CD4-positive, alpha-beta T cell treated with Interleukin-21 for 1 hour (primary cell): ENCODE results near the gene ZNF684.
A peak's percentile ranks its signal among the peaks of the same experiment; 100 is the strongest.

Source experiments
- DNase-seq: peaks from one replicate; pipeline ENCODE4 v3.0.0-alpha.2; 2020

ZNF684 gene

GRCh38 chr1:40575336-40575735 lies 43.9 kb downstream of the ZNF684 start:
- no peak for DNase-seq

- no peak for DNase-seq
Observed at GRCh38 chr1:40582116-40582515, 50.7 kb downstream of the ZNF684 start.

- DNase-seq, result no peak
Observed at GRCh38 chr1:40583980-40584379, 52.5 kb downstream of the ZNF684 start.

GRCh38 chr1:40588586-40588985 lies 57.1 kb downstream of the ZNF684 start:
- no peak for DNase-seq

GRCh38 chr1:40592107-40592803 lies 60.8 kb downstream of the ZNF684 start:
- peak; percentile 12 for DNase-seq

- DNase-seq, result no peak
Observed at GRCh38 chr1:40593449-40594186, 62.2 kb downstream of the ZNF684 start.

GRCh38 chr1:40594187-40594531 lies 62.7 kb downstream of the ZNF684 start:
- no peak for DNase-seq

GRCh38 chr1:40595623-40596022 lies 64.2 kb downstream of the ZNF684 start:
- no peak for DNase-seq
